Tibial nerve (tissue), 4 donors: ENCODE results near the gene PCDH9. TPM values are rescaled to one million over a fixed set of nuclear protein-coding genes. Genes with fewer than 3 reads are reported as not detected.

Experiments used
- DNase-seq, 2 donors: peaks; one replicate each; pipeline ENCODE4 v3.0.0-alpha.2; 2019; ENCODE audit warnings: low spot score in 2 of 2
- H3K27ac ChIP-seq, 4 donors: fragments of 200-600 bp; sonication (generic) in 3 of 4; one replicate each; pipeline ENCODE4 v1.5.1; 2017 to 2019; ENCODE audit warnings: mild to moderate bottlenecking in 1 of 4
- H3K27me3 ChIP-seq, 2 donors: fragments of 200-600 bp; sonication (generic) in 1 of 2; one replicate each; pipeline versions ENCODE4 v1.5.1 to v1.6.0; 2017 to 2019
- H3K36me3 ChIP-seq, 3 donors: fragments of 200-600 bp; sonication (generic); one replicate each; pipeline ENCODE4 v1.5.1; 2018 to 2019
- H3K4me1 ChIP-seq, 4 donors: fragments of 200-600 bp; sonication (generic) in 3 of 4; one replicate each; pipeline ENCODE4 v1.5.1; 2017 to 2019
- H3K4me3 ChIP-seq, 4 donors: fragments of 200-600 bp; sonication (generic) in 3 of 4; one replicate each; pipeline ENCODE4 v1.5.1; 2017 to 2019; ENCODE audit warnings: mild to moderate bottlenecking in 1 of 4, moderate library complexity in 1 of 4
- H3K9me3 ChIP-seq, 4 donors: fragments of 200-600 bp; sonication (generic) in 3 of 4; one replicate each; pipeline ENCODE4 v1.5.1; 2017 to 2019
- CTCF ChIP-seq, 5 experiments: fragments of 200-600 bp in 3 of 5; fragments of 450-650 bp in 2 of 5; sonication (generic) in 3 of 5; IDR thresholded peaks; one replicate each; pipeline ENCODE4 v1.5.1; 2016 to 2019; ENCODE audit warnings: antibody characterized with exemption in 5 of 5, mild to moderate bottlenecking in 3 of 5, moderate library complexity in 2 of 5
- EP300 ChIP-seq, 2 donors: sonication (generic); formaldehyde crosslinking; IDR thresholded peaks; one replicate each; pipeline ENCODE4 v1.6.1; 2017; ENCODE audit warnings: antibody characterized with exemption in 2 of 2, mild to moderate bottlenecking in 1 of 2
- POLR2A ChIP-seq, 2 donors: fragments of 450-650 bp; IDR thresholded peaks; one replicate each; pipeline ENCODE4 v1.6.1; 2017; ENCODE audit warnings: antibody characterized with exemption in 2 of 2, mild to moderate bottlenecking in 2 of 2, moderate library complexity in 2 of 2
- WGBS, 2 donors: methylation state at CpG; one replicate each; pipeline ENCODE4 v1.1.5; 2018; 5-methylcytosine and 5-hydroxymethylcytosine counted together
- total RNA-seq, 4 donors: library from RNA; depleted of rRNA; stranded (reverse); fragments of >200 nt; gene quantifications; one replicate each; pipeline ENCODE4 v1.1.0, GENCODE V29; 2016

PCDH9 gene
- total RNA-seq, 4 donors from 2014 or later = 11.8 to 28.6 (median 14.4) TPM

GRCh38 chr13:66547685-66548084 is 682.5 kb downstream of the PCDH9 start:
- Histone ChIP-seq H3K9me3 (no peaks in the 10 kb centered on the region), H3K36me3 (no peaks in the 10 kb centered on the region), H3K27ac (no peak overlapping the region), H3K4me1 (no peaks in the 10 kb centered on the region), H3K27me3 (no peaks in the 10 kb centered on the region), H3K4me3 (no peak overlapping the region)
- no peak for DNase-seq
- WGBS, 2 donors = 97 to 98% methylated on average over 4 of the region's 4 CpGs
- TF ChIP-seq CTCF (IDR thresholded peaks at IDR 0.05) (no peak), EP300 (IDR thresholded peaks at IDR 0.05) (no peak), POLR2A (IDR thresholded peaks at IDR 0.05) (no peak)

- no peak for TF ChIP-seq POLR2A (IDR thresholded peaks at IDR 0.05)
- no peak for TF ChIP-seq EP300 (IDR thresholded peaks at IDR 0.05)
- TF ChIP-seq CTCF (IDR thresholded peaks at IDR 0.05) = no peak
- no peak for DNase-seq
- no peaks in the 10 kb centered on the region for H3K27me3 ChIP-seq
- H3K27ac ChIP-seq = no peak overlapping the region
- no peaks in the 10 kb centered on the region for H3K4me1 ChIP-seq
- no peak overlapping the region for H3K4me3 ChIP-seq
- H3K9me3 ChIP-seq = no peaks in the 10 kb centered on the region
- WGBS, 2 donors = 82 to 84% methylated on average over 2 of the region's 2 CpGs
- no peaks in the 10 kb centered on the region for H3K36me3 ChIP-seq
Measured at GRCh38 chr13:66546534-66547379, 683.4 kb downstream of the PCDH9 start.

GRCh38 chr13:66543780-66544179 is 686.4 kb downstream of the PCDH9 start:
- Histone ChIP-seq H3K4me1 (no peaks in the 10 kb centered on the region), H3K27ac (no peak overlapping the region), H3K27me3 (no peaks in the 10 kb centered on the region), H3K4me3 (no peak overlapping the region), H3K36me3 (no peaks in the 10 kb centered on the region), H3K9me3 (no peaks in the 10 kb centered on the region)
- 44 to 72% methylated on average over 1 of the region's 1 CpG for WGBS, 2 donors
- no peak for DNase-seq
- TF ChIP-seq CTCF (IDR thresholded peaks at IDR 0.05) (no peak), EP300 (IDR thresholded peaks at IDR 0.05) (no peak), POLR2A (IDR thresholded peaks at IDR 0.05) (no peak)

DNA sequence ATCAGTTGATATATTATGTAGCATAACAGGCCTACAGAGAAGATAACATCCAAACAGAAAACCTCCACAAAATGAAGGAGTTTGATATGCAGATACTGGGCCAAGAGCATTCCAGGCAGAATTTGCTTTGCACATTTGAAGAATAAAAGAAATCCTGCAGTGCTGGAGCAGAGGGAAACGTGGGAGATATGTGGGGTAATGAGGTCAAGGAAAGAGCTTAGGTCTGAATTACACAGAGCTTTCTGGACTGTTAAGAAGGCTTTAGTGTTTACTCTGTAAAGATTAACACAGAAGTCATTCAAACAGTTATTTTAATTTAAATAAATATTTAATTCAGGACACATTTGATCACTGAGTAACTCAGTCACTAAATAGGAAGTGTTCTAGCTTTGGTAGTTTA is 692.7 kb downstream of the PCDH9 start:
- no peak for DNase-seq
- Histone ChIP-seq H3K4me3 (no peak overlapping the region), H3K36me3 (no peaks in the 10 kb centered on the region), H3K9me3 (no peaks in the 10 kb centered on the region), H3K27me3 (no peaks in the 10 kb centered on the region), H3K4me1 (no peaks in the 10 kb centered on the region), H3K27ac (no peak overlapping the region)
- 28 to 31% methylated on average over 1 of the region's 1 CpG for WGBS, 2 donors
- TF ChIP-seq POLR2A (IDR thresholded peaks at IDR 0.05) (no peak), EP300 (IDR thresholded peaks at IDR 0.05) (no peak), CTCF (IDR thresholded peaks at IDR 0.05) (no peak)

GRCh38 chr13:66536746-66537145 is 693.4 kb downstream of the PCDH9 start:
- no peaks in the 10 kb centered on the region for H3K27me3 ChIP-seq
- WGBS, 2 donors = 75 to 79% methylated on average over 3 of the region's 3 CpGs
- no peaks in the 10 kb centered on the region for H3K9me3 ChIP-seq
- TF ChIP-seq CTCF (IDR thresholded peaks at IDR 0.05) = no peak
- no peak for TF ChIP-seq POLR2A (IDR thresholded peaks at IDR 0.05)
- no peak for TF ChIP-seq EP300 (IDR thresholded peaks at IDR 0.05)
- no peak overlapping the region for H3K4me3 ChIP-seq
- H3K4me1 ChIP-seq = no peaks in the 10 kb centered on the region
- H3K36me3 ChIP-seq = no peaks in the 10 kb centered on the region
- no peak for DNase-seq
- no peak overlapping the region for H3K27ac ChIP-seq
